Stomach (tissue), 4 donors: ENCODE results near the gene RNU6-1.

Source experiments
- CTCF ChIP-seq, 7 experiments: fragments of 450-650 bp in 4 of 7; fragments of 200-600 bp in 3 of 7; sonication (generic) in 3 of 7; IDR thresholded peaks; one replicate each; pipeline ENCODE4 v1.5.1; 2016 to 2019; ENCODE audit warnings: antibody characterized with exemption in 7 of 7, control low read depth in 2 of 7, mild to moderate bottlenecking in 1 of 7
- EP300 ChIP-seq: sonication (generic); formaldehyde crosslinking; IDR thresholded peaks from one replicate; pipeline ENCODE4 v1.6.1; 2017; ENCODE audit warnings: antibody characterized with exemption
- POLR2A ChIP-seq, 4 donors: fragments of 450-650 bp; IDR thresholded peaks; one replicate each; pipeline ENCODE4 v1.6.1; 2016; ENCODE audit warnings: antibody characterized with exemption in 4 of 4, control low read depth in 2 of 4, mild to moderate bottlenecking in 1 of 4, moderate library complexity in 1 of 4
- POLR2AphosphoS5 ChIP-seq, 3 donors: sonication (generic); formaldehyde crosslinking; IDR thresholded peaks; one replicate each; pipeline ENCODE4 v1.6.1; 2016; ENCODE audit warnings: antibody characterized with exemption in 3 of 3

- no peak for TF ChIP-seq CTCF (IDR thresholded peaks at IDR 0.05)
- no peak for TF ChIP-seq EP300
- TF ChIP-seq POLR2A (IDR thresholded peaks at IDR 0.05), result no peak
- no peak for TF ChIP-seq POLR2AphosphoS5 (IDR thresholded peaks at IDR 0.05)
Measured at GRCh38 chr15:67824976-67825880, 14.6 kb downstream of the RNU6-1 start, which contains the start of gene SKOR1.
